OCI-LY1 (cell line): Measurements from ENCODE around the gene ANKRD34B.

ENCODE experiments used
- H2AFZ ChIP-seq: fragments of 200-600 bp; sonication (generic), shearing (Covaris generic); 2 replicates; pipeline ENCODE4 v1.6.0; 2014; ENCODE audit warnings: antibody characterized with exemption, mild to moderate bottlenecking, low read length
- H3F3A ChIP-seq: fragments of 200-600 bp; sonication (generic), shearing (Covaris generic); 2 replicates; pipeline ENCODE4 v1.6.0; 2014; ENCODE audit warnings: mild to moderate bottlenecking, antibody characterized with exemption, low read length, moderate library complexity; ENCODE audit not compliant: insufficient read depth
- H3K27ac ChIP-seq: fragments of 200-600 bp; sonication (generic); 2 replicates; pipeline ENCODE4 v1.5.1; 2014; ENCODE audit warnings: low read length, mixed run types, mild to moderate bottlenecking, low read depth; ENCODE audit not compliant: poor library complexity, severe bottlenecking
- H3K27me3 ChIP-seq: fragments of 200-600 bp; sonication (generic); 2 replicates; pipeline ENCODE4 v1.6.0; 2014; ENCODE audit warnings: antibody characterized with exemption, mild to moderate bottlenecking, low read length, moderate library complexity; ENCODE audit not compliant: insufficient read depth
- H3K36me3 ChIP-seq: fragments of 200-600 bp; sonication (generic); 2 replicates; pipeline ENCODE4 v1.6.1; 2014; ENCODE audit warnings: mild to moderate bottlenecking, antibody characterized with exemption, low read length, moderate library complexity, mixed read lengths; ENCODE audit not compliant: insufficient read depth
- H3K4me1 ChIP-seq: fragments of 200-600 bp; sonication (generic); 2 replicates; pipeline ENCODE4 v1.5.1; 2014; ENCODE audit warnings: mild to moderate bottlenecking, low read length, moderate library complexity; ENCODE audit not compliant: insufficient read depth, severe bottlenecking
- H3K4me2 ChIP-seq: fragments of 200-600 bp; sonication (generic), shearing (Covaris generic); 2 replicates; pipeline ENCODE4 v1.6.1; 2014; ENCODE audit warnings: low read length
- H3K4me3 ChIP-seq: fragments of 200-600 bp; sonication (generic); 2 replicates; pipeline ENCODE4 v1.5.1; 2014; ENCODE audit warnings: low read length, low read depth, mild to moderate bottlenecking, mixed read lengths; ENCODE audit not compliant: poor library complexity, severe bottlenecking
- H3K79me2 ChIP-seq: fragments of 200-600 bp; shearing (Covaris generic); 2 replicates; pipeline ENCODE4 v1.6.1; 2016; ENCODE audit warnings: mixed run types, low read length, mixed read lengths; ENCODE audit not compliant: insufficient read depth
- H3K9ac ChIP-seq: fragments of 200-600 bp; sonication (generic), shearing (Covaris generic); 2 replicates; pipeline ENCODE4 v1.6.1; 2014; ENCODE audit warnings: mild to moderate bottlenecking, low read length, mixed read lengths
- H3K9me2 ChIP-seq: fragments of 200-600 bp; sonication (generic), shearing (Covaris generic); 2 replicates; pipeline ENCODE4 v1.6.1; 2014; ENCODE audit warnings: low read depth, mild to moderate bottlenecking, low read length, mixed read lengths
- H3K9me3 ChIP-seq: fragments of 200-600 bp; shearing (Covaris generic); 2 replicates; pipeline ENCODE4 v1.6.1; 2014; ENCODE audit warnings: low read length, mixed read lengths
- H4K20me1 ChIP-seq: fragments of 200-600 bp; sonication (generic), shearing (Covaris generic); 2 replicates; pipeline ENCODE4 v1.6.0; 2016; ENCODE audit warnings: mild to moderate bottlenecking, low read length; ENCODE audit not compliant: insufficient read depth
- CTCF ChIP-seq: fragments of 200-600 bp; sonication (generic), shearing (Covaris generic); IDR thresholded peaks from 2 replicates; pipeline ENCODE4 v1.5.1; 2017; ENCODE audit warnings: mild to moderate bottlenecking, antibody characterized with exemption, low read length, moderate library complexity, mixed read lengths
- EZH2 ChIP-seq: fragments of 200-600 bp; sonication (generic), shearing (Covaris generic); IDR thresholded peaks from 2 replicates; pipeline ENCODE4 v1.8.0; 2017; ENCODE audit warnings: borderline replicate concordance, mixed run types, mild to moderate bottlenecking, antibody characterized with exemption, low read length, moderate library complexity, mixed read lengths

Gene ANKRD34B

GRCh38 chr5:80577707-80578106 lies 7.6 kb upstream of the ANKRD34B start:
- Histone ChIP-seq H2AFZ (no peak overlapping the region), H3F3A (no peaks in the 10 kb centered on the region), H4K20me1 (no peaks in the 10 kb centered on the region), H3K27me3 (peaks cover 4% of the 10 kb centered on the region; the same call in 1 of the 2 replicates), H3K9ac (no peak overlapping the region), H3K4me3 (no peak overlapping the region), H3K9me2 (no peaks in the 10 kb centered on the region), H3K4me2 (no peak overlapping the region), H3K9me3 (no peaks in the 10 kb centered on the region), H3K4me1 (no peaks in the 10 kb centered on the region), H3K36me3 (no peaks in the 10 kb centered on the region), H3K27ac (no peak overlapping the region), H3K79me2 (no peaks in the 10 kb centered on the region)
- no peak for TF ChIP-seq CTCF
- no peak for TF ChIP-seq EZH2

GRCh38 chr5:80576383-80576782 lies 6.3 kb upstream of the ANKRD34B start:
- Histone ChIP-seq H3K9me2 (no peaks in the 10 kb centered on the region), H3K4me1 (no peaks in the 10 kb centered on the region), H3K36me3 (no peaks in the 10 kb centered on the region), H3K79me2 (no peaks in the 10 kb centered on the region), H3K9me3 (no peaks in the 10 kb centered on the region), H2AFZ (no peak overlapping the region), H4K20me1 (no peaks in the 10 kb centered on the region), H3K9ac (no peak overlapping the region), H3F3A (no peaks in the 10 kb centered on the region), H3K4me2 (no peak overlapping the region), H3K27ac (no peak overlapping the region), H3K4me3 (no peak overlapping the region), H3K27me3 (peaks cover 4% of the 10 kb centered on the region; the same call in 1 of the 2 replicates)
- TF ChIP-seq CTCF (no peak), EZH2 (no peak)

- Histone ChIP-seq H3K36me3 (no peaks in the 10 kb centered on the region), H2AFZ (no peak overlapping the region), H3K9me3 (no peaks in the 10 kb centered on the region), H3K9ac (no peak overlapping the region), H3F3A (no peaks in the 10 kb centered on the region), H3K79me2 (no peaks in the 10 kb centered on the region), H3K27ac (no peak overlapping the region), H3K9me2 (no peaks in the 10 kb centered on the region), H4K20me1 (no peaks in the 10 kb centered on the region), H3K4me3 (no peak overlapping the region), H3K4me1 (no peaks in the 10 kb centered on the region), H3K27me3 (peaks cover 4% of the 10 kb centered on the region; the same call in 1 of the 2 replicates), H3K4me2 (no peak overlapping the region)
- TF ChIP-seq CTCF (no peak), EZH2 (no peak)
Observed at GRCh38 chr5:80573062-80573461, 3.0 kb upstream of the ANKRD34B start.
